GM23338 (cell line): ENCODE results near the gene MALSU1.

Experiments
- EZH2 ChIP-seq: fragments of 200-600 bp; sonication (generic); IDR thresholded peaks from one replicate; pipeline ENCODE4 v1.8.0; 2017; ENCODE audit warnings: antibody characterized with exemption, mild to moderate bottlenecking, low read depth; ENCODE audit not compliant: unreplicated experiment
- EZH2phosphoT487 ChIP-seq: fragments of 200-600 bp; sonication (generic); IDR thresholded peaks from one replicate; pipeline ENCODE4 v1.8.1; 2018; ENCODE audit warnings: antibody characterized with exemption; ENCODE audit not compliant: unreplicated experiment
- JUNB ChIP-seq: IDR thresholded peaks from one replicate; pipeline ENCODE4 v1.6.1; 2016; ENCODE audit warnings: antibody characterized with exemption; ENCODE audit not compliant: unreplicated experiment
- POLR2AphosphoS5 ChIP-seq: IDR thresholded peaks from 2 replicates; pipeline ENCODE4 v1.6.1; 2016; ENCODE audit warnings: antibody characterized with exemption, low read depth
- STAT1 ChIP-seq: IDR thresholded peaks from one replicate; pipeline ENCODE4 v1.6.1; 2016; ENCODE audit warnings: antibody characterized with exemption; ENCODE audit not compliant: unreplicated experiment
- ZNF331 ChIP-seq: fragments of 250-450 bp; sonication (Bioruptor Pico); IDR thresholded peaks from 2 replicates; pipeline ENCODE4 v1.5.0; 2020; ENCODE audit warnings: low read depth, mild to moderate bottlenecking, moderate library complexity
- TF ChIP-seq, protein P1 (sequence below), 2 experiments: fragments of 200-600 bp in 1 of 2; sonication (generic) in 1 of 2; conservative IDR thresholded peaks; 2 replicates each; pipeline versions ENCODE4 v1.5.1 to v1.6.1; 2016 to 2017; ENCODE audit warnings: antibody characterized with exemption in 2 of 2, low read depth in 2 of 2, mild to moderate bottlenecking in 2 of 2, moderate library complexity in 1 of 2
- TF ChIP-seq, protein P2 (sequence below): IDR thresholded peaks from 2 replicates; pipeline ENCODE4 v1.6.1; 2016; ENCODE audit warnings: antibody characterized with exemption
- TF ChIP-seq, protein P3 (sequence below): IDR thresholded peaks from one replicate; pipeline ENCODE4 v1.6.1; 2018; ENCODE audit warnings: antibody characterized with exemption; ENCODE audit not compliant: unreplicated experiment

DNA sequence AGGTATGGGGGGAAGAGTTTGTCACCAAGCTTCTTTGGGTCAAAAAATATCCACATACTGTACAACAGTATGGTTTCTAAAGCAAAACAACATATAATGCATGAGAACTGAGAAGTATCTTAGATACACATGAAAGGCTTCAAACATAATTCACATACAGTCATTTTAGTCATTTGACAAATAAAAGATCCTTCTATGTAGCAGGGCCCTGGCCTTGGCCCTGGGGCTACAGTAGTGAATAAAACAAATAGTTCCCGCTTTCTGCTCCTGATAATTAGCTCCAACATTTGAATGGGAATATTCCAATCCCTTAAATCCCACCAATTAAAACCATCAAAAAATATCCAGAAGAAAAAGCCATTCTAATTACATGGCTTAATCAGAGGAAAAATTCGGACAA is 51.3 kb downstream of the MALSU1 start:
- TF ChIP-seq, protein P1, sequence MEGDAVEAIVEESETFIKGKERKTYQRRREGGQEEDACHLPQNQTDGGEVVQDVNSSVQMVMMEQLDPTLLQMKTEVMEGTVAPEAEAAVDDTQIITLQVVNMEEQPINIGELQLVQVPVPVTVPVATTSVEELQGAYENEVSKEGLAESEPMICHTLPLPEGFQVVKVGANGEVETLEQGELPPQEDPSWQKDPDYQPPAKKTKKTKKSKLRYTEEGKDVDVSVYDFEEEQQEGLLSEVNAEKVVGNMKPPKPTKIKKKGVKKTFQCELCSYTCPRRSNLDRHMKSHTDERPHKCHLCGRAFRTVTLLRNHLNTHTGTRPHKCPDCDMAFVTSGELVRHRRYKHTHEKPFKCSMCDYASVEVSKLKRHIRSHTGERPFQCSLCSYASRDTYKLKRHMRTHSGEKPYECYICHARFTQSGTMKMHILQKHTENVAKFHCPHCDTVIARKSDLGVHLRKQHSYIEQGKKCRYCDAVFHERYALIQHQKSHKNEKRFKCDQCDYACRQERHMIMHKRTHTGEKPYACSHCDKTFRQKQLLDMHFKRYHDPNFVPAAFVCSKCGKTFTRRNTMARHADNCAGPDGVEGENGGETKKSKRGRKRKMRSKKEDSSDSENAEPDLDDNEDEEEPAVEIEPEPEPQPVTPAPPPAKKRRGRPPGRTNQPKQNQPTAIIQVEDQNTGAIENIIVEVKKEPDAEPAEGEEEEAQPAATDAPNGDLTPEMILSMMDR (conservative IDR thresholded peaks at IDR 0.05; ENCODE audit: low read depth in 2 of 2), result no peak
- TF ChIP-seq EZH2 (no peak), POLR2AphosphoS5 (no peak), ZNF331 (CRISPR knock-in tag) (no peak), JUNB (no peak), STAT1 (no peak), EZH2phosphoT487 (no peak)
- TF ChIP-seq, protein P2, sequence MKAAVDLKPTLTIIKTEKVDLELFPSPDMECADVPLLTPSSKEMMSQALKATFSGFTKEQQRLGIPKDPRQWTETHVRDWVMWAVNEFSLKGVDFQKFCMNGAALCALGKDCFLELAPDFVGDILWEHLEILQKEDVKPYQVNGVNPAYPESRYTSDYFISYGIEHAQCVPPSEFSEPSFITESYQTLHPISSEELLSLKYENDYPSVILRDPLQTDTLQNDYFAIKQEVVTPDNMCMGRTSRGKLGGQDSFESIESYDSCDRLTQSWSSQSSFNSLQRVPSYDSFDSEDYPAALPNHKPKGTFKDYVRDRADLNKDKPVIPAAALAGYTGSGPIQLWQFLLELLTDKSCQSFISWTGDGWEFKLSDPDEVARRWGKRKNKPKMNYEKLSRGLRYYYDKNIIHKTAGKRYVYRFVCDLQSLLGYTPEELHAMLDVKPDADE, result no peak
- TF ChIP-seq, protein P3, sequence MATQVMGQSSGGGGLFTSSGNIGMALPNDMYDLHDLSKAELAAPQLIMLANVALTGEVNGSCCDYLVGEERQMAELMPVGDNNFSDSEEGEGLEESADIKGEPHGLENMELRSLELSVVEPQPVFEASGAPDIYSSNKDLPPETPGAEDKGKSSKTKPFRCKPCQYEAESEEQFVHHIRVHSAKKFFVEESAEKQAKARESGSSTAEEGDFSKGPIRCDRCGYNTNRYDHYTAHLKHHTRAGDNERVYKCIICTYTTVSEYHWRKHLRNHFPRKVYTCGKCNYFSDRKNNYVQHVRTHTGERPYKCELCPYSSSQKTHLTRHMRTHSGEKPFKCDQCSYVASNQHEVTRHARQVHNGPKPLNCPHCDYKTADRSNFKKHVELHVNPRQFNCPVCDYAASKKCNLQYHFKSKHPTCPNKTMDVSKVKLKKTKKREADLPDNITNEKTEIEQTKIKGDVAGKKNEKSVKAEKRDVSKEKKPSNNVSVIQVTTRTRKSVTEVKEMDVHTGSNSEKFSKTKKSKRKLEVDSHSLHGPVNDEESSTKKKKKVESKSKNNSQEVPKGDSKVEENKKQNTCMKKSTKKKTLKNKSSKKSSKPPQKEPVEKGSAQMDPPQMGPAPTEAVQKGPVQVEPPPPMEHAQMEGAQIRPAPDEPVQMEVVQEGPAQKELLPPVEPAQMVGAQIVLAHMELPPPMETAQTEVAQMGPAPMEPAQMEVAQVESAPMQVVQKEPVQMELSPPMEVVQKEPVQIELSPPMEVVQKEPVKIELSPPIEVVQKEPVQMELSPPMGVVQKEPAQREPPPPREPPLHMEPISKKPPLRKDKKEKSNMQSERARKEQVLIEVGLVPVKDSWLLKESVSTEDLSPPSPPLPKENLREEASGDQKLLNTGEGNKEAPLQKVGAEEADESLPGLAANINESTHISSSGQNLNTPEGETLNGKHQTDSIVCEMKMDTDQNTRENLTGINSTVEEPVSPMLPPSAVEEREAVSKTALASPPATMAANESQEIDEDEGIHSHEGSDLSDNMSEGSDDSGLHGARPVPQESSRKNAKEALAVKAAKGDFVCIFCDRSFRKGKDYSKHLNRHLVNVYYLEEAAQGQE, result no peak
